Breast epithelium (tissue), 4 donors: ENCODE results near the gene LANCL2. TPM values are rescaled to one million over a fixed set of nuclear protein-coding genes. Genes with fewer than 3 reads are reported as not detected.

ENCODE experiments used
- DNase-seq, 2 donors: peaks; one replicate each; pipeline ENCODE4 v3.0.0-alpha.2; 2019; ENCODE audit warnings: low spot score in 2 of 2
- H3K27ac ChIP-seq, 2 donors: fragments of 200-600 bp; sonication (generic) in 1 of 2; one replicate each; pipeline ENCODE4 v1.5.1; 2016 to 2019; ENCODE audit warnings: mild to moderate bottlenecking in 1 of 2
- H3K27me3 ChIP-seq, 2 donors: fragments of 200-600 bp; sonication (generic) in 1 of 2; one replicate each; pipeline versions ENCODE4 v1.5.1 to v1.6.0; 2017 to 2019; ENCODE audit warnings: control low read depth in 1 of 2, mild to moderate bottlenecking in 1 of 2
- H3K36me3 ChIP-seq: fragments of 200-600 bp; one replicate; pipeline ENCODE4 v1.5.1; 2019
- H3K4me1 ChIP-seq, 2 donors: fragments of 200-600 bp; sonication (generic); one replicate each; pipeline ENCODE4 v1.5.1; 2016 to 2019; ENCODE audit warnings: control low read depth in 1 of 2
- H3K4me3 ChIP-seq, 3 donors: fragments of 200-600 bp; sonication (generic); 1 replicate in 2 of 3; 2 replicates in 1 of 3; pipeline ENCODE4 v1.5.1; 2016 to 2019; ENCODE audit warnings: mild to moderate bottlenecking in 3 of 3, moderate library complexity in 2 of 3
- H3K9me3 ChIP-seq, 2 donors: fragments of 200-600 bp; sonication (generic) in 1 of 2; one replicate each; pipeline ENCODE4 v1.5.1; 2016 to 2019; ENCODE audit warnings: control low read depth in 1 of 2
- POLR2A ChIP-seq: fragments of 450-650 bp; IDR thresholded peaks from one replicate; pipeline ENCODE4 v1.6.1; 2016; ENCODE audit warnings: antibody characterized with exemption, mild to moderate bottlenecking, moderate library complexity
- POLR2AphosphoS5 ChIP-seq, 3 donors: sonication (generic); formaldehyde crosslinking; IDR thresholded peaks; one replicate each; pipeline ENCODE4 v1.6.1; 2017; ENCODE audit warnings: antibody characterized with exemption in 3 of 3
- intact Hi-C: fragments of 100-400 bp; cut with DNase I; formaldehyde crosslinking; loops from one replicate; pipeline ENCODE4 v1.15.1; 2023; ENCODE audit warnings: low total_unique reads
- total RNA-seq, 3 donors: library from RNA; depleted of rRNA; stranded (reverse); fragments of >200 nt; gene quantifications; one replicate each; pipeline ENCODE4 v1.1.0, GENCODE V29; 2016
- TF ChIP-seq, protein P1 (sequence below), 3 donors: fragments of 450-650 bp; IDR thresholded peaks; one replicate each; pipeline ENCODE4 v1.5.1; 2016 to 2017; ENCODE audit warnings: antibody characterized with exemption in 3 of 3, mild to moderate bottlenecking in 3 of 3, moderate library complexity in 3 of 3

LANCL2 gene
- total RNA-seq, 3 donors from 2014 or later: 11.8 to 22.4 (median 20.2) TPM

DNA sequence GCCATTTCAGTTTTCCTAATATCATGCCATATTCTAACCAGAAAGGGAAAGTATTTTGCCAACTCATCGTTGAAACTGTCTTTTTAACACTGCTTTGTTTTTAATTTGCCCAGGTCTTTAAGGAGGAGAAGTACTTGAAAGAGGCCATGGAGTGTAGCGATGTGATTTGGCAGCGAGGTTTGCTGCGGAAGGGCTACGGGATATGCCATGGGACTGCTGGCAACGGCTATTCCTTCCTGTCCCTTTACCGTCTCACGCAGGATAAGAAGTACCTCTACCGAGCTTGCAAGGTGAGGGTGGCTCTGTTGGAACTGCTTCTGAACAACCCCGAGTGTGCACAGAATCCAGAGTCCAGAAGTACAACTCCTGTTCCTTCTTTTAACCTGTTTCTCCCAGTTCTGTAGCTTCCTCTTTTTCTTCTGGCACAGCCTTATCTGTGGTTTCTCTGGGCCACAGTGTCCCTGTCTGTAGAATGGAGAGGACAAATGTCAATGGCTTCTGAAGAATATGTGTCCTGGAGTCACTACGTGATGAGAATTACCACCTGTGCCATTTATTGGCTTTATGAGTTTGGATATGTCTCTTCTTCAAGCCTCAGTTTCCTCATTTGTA is 60.1 kb downstream of the LANCL2 start:
- Histone ChIP-seq H3K9me3 (no peaks in the 10 kb centered on the region), H3K4me3 (no peak overlapping the region), H3K36me3 (no peaks in the 10 kb centered on the region), H3K27me3 (no peaks in the 10 kb centered on the region), H3K4me1 (no peaks in the 10 kb centered on the region), H3K27ac (no peak overlapping the region)
- no peak for DNase-seq
- no peak for TF ChIP-seq POLR2A
- TF ChIP-seq, protein P1, sequence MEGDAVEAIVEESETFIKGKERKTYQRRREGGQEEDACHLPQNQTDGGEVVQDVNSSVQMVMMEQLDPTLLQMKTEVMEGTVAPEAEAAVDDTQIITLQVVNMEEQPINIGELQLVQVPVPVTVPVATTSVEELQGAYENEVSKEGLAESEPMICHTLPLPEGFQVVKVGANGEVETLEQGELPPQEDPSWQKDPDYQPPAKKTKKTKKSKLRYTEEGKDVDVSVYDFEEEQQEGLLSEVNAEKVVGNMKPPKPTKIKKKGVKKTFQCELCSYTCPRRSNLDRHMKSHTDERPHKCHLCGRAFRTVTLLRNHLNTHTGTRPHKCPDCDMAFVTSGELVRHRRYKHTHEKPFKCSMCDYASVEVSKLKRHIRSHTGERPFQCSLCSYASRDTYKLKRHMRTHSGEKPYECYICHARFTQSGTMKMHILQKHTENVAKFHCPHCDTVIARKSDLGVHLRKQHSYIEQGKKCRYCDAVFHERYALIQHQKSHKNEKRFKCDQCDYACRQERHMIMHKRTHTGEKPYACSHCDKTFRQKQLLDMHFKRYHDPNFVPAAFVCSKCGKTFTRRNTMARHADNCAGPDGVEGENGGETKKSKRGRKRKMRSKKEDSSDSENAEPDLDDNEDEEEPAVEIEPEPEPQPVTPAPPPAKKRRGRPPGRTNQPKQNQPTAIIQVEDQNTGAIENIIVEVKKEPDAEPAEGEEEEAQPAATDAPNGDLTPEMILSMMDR (IDR thresholded peaks at IDR 0.05): no peak
- no peak for TF ChIP-seq POLR2AphosphoS5 (IDR thresholded peaks at IDR 0.05)
- intact Hi-C loops: no loop called here

DNA sequence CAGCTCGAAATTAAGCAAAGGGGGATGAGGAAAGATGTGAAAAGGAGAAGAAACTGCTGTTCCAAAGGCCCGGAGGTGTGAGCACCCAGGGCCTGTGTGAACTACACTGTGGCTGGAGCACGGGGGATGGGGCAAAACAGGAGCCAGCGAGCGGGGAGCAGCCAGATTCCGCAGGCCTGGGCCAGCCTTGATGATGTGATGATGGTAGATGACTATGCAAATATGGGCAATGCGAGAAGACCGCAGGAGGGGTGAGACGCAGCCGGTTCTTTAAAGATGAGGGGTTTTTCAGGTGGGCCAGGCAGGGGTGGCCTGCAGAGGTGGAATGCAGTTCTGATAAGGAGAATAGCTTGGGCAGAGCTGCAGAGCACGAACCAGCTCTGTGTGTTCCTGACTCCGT is 61.5 kb downstream of the LANCL2 start:
- Histone ChIP-seq H3K4me3 (no peak overlapping the region), H3K36me3 (no peaks in the 10 kb centered on the region), H3K4me1 (no peaks in the 10 kb centered on the region), H3K27ac (no peak overlapping the region), H3K27me3 (no peaks in the 10 kb centered on the region), H3K9me3 (no peaks in the 10 kb centered on the region)
- intact Hi-C loops: no loop called here
- TF ChIP-seq POLR2A (no peak), POLR2AphosphoS5 (IDR thresholded peaks at IDR 0.05) (no peak)
- TF ChIP-seq, protein P1 (IDR thresholded peaks at IDR 0.05): no peak
- DNase-seq: no peak

DNA sequence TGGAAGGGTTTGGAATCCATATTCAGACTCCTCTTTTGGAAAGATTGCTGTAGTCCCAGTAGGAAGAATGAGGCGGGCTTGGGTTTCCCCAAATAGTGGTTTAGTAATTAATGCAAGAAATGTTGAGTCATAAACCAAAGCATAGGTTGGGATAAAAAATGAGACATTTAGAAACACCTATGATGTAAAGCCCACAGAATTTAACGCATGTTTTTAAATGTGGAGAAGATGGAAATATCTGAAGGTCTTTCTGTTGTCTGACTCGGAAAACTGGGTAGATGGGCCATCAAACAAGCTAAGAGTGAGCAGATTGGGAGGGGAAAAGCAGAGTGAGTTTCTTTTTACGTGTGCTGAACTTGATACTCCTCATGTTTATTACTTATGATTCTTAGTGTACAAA is 62.2 kb downstream of the LANCL2 start:
- no peak overlapping the region for H3K27ac ChIP-seq
- H3K4me1 ChIP-seq: no peaks in the 10 kb centered on the region
- intact Hi-C loops: no loop called here

DNA sequence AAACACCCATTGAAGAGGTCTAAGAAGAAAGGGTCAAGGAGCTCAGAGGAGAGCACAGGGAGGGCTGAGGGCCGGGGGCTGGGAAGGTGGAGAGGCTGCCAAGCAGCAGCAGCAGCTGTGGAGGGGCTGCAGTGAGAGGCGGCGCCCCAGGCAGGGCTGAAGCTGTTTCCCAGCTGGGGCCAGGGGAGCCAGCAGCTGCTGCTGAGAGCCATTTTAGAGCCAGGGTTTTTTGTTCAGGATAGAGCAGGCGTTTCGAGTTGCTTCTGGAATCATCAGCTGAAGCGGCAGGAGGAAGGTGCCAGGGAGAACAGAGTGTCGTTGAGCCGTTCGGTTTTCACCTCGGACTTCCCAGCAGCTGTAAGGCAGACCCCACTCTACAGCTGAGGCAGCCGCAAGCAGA is 62.7 kb downstream of the LANCL2 start:
- intact Hi-C loops: no loop called here
- H3K4me3 ChIP-seq: no peak overlapping the region
- H3K36me3 ChIP-seq: no peaks in the 10 kb centered on the region
- H3K9me3 ChIP-seq: no peaks in the 10 kb centered on the region
- H3K27me3 ChIP-seq: no peaks in the 10 kb centered on the region
- H3K27ac ChIP-seq: no peak overlapping the region
- no peak for TF ChIP-seq POLR2AphosphoS5 (IDR thresholded peaks at IDR 0.05)
- no peak for TF ChIP-seq POLR2A
- TF ChIP-seq, protein P1 (IDR thresholded peaks at IDR 0.05): no peak
- no peak for DNase-seq
- H3K4me1 ChIP-seq: no peaks in the 10 kb centered on the region

More for the DNA sequence above, 62.2 kb downstream of the LANCL2 start:
- H3K9me3 ChIP-seq: no peaks in the 10 kb centered on the region
- no peaks in the 10 kb centered on the region for H3K27me3 ChIP-seq
- no peak overlapping the region for H3K4me3 ChIP-seq
- no peak for TF ChIP-seq POLR2A
- TF ChIP-seq POLR2AphosphoS5 (IDR thresholded peaks at IDR 0.05): no peak
- TF ChIP-seq, protein P1 (IDR thresholded peaks at IDR 0.05): no peak
- H3K36me3 ChIP-seq: no peaks in the 10 kb centered on the region
- no peak for DNase-seq

DNA sequence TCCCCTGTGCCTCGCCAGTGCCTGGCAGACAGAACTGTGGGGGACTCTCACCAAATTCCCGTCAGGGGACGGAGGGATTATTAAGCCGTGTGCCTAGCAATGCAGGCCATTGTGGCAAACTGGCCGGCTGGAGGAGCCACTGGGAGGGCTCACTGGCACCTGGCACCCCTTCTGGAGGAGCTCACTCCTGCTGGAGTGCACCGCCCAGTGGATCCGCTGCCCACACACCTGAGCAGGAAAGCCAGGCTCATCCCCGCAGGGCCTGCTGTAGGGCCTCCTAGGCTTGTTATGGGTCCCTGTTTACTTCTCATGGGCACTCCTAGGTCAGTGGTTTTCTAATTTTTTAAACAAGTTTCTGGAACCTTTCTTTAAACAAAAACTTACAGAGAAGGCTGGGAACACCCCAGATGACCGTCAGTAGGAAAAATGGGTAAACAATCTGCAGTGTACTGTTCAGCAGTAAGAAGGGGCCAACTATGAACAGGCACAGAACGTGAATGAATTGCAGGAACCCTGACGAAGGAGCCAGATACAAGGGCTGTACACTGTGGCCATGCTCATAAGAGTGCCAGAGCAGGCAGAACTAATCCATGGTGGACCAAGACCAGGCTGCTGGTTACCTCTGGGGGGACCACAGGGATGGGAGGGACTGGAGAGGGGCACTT is 64.8 kb downstream of the LANCL2 start:
- TF ChIP-seq POLR2A: no peak
- TF ChIP-seq, protein P1 (IDR thresholded peaks at IDR 0.05): no peak
- TF ChIP-seq POLR2AphosphoS5 (IDR thresholded peaks at IDR 0.05): no peak
- no peak overlapping the region for H3K4me3 ChIP-seq
- intact Hi-C loops: no loop called here
- DNase-seq: no peak
- H3K9me3 ChIP-seq: no peaks in the 10 kb centered on the region
- no peaks in the 10 kb centered on the region for H3K4me1 ChIP-seq
- H3K36me3 ChIP-seq: no peaks in the 10 kb centered on the region
- no peaks in the 10 kb centered on the region for H3K27me3 ChIP-seq
- H3K27ac ChIP-seq: no peak overlapping the region
